HG03060 (cell line): ENCODE measurements around the gene PCCB.
"Not testable (repeated sequence)": the region's sequence is repeated elsewhere in the genome, so short reads cannot be mapped to it uniquely, and the experiment has no call there.

Experiments used
- ATAC-seq: cut with Tn5 transposase; IDR thresholded peaks from one replicate; pipeline ENCODE4 v1.9.1; 2021; ENCODE audit warnings: low read depth, moderate number of reproducible peaks; ENCODE audit not compliant: unreplicated experiment

Gene PCCB

GRCh38 chr3:136250059-136250902 lies at the start of gene PCCB:
PCCB (plus strand) TSS chr3:136250340; CDS start chr3:136250376, 36 bp downstream.
- peak; percentile 88 for ATAC-seq

- no peak for ATAC-seq
These were observed 42.5 kb upstream of the PCCB start for GRCh38 chr3:136207489-136208115.

GRCh38 chr3:136209921-136210320 lies 40.2 kb upstream of the PCCB start:
- no peak for ATAC-seq

GRCh38 chr3:136211547-136211946 lies 38.6 kb upstream of the PCCB start:
- no peak for ATAC-seq

- ATAC-seq, result not testable (repeated sequence)
These were observed 27.4 kb upstream of the PCCB start for GRCh38 chr3:136222746-136223145.

GRCh38 chr3:136232413-136232812 lies 17.7 kb upstream of the PCCB start:
- no peak for ATAC-seq

GRCh38 chr3:136235545-136235944 lies 14.6 kb upstream of the PCCB start:
- ATAC-seq, result no peak

- no peak for ATAC-seq
These were observed 14.0 kb upstream of the PCCB start for GRCh38 chr3:136236109-136236508.

- ATAC-seq, result no peak
These were observed 13.0 kb upstream of the PCCB start for GRCh38 chr3:136237103-136237502.

- ATAC-seq, result no peak
These were observed 12.0 kb upstream of the PCCB start for GRCh38 chr3:136237961-136238649.

GRCh38 chr3:136239094-136239493 lies 11.0 kb upstream of the PCCB start:
- ATAC-seq, result no peak

GRCh38 chr3:136245691-136246090 lies 4.4 kb upstream of the PCCB start:
- ATAC-seq, result no peak

GRCh38 chr3:136247436-136247835 lies 2.7 kb upstream of the PCCB start:
- no peak for ATAC-seq

GRCh38 chr3:136247855-136248590 lies 2.1 kb upstream of the PCCB start:
- no peak for ATAC-seq

GRCh38 chr3:136249091-136249490 lies 1.0 kb upstream of the PCCB start:
- no peak for ATAC-seq

GRCh38 chr3:136249593-136249992 lies 547 bp upstream of the PCCB start:
- no peak for ATAC-seq

GRCh38 chr3:136250903-136251460 lies 842 bp downstream of the PCCB start:
- ATAC-seq, result peak; percentile 2

GRCh38 chr3:136251511-136251910 lies 1.4 kb downstream of the PCCB start:
- ATAC-seq, result no peak

GRCh38 chr3:136255672-136256406 lies 5.7 kb downstream of the PCCB start:
- no peak for ATAC-seq

GRCh38 chr3:136258199-136258598 lies 8.1 kb downstream of the PCCB start:
- no peak for ATAC-seq
